Upper lobe of left lung (tissue), 4 donors: Measurements from ENCODE around the gene HIF1A.

Experiments
- CTCF ChIP-seq, 6 experiments: fragments of 450-650 bp in 4 of 6; fragments of 200-600 bp in 2 of 6; sonication (generic) in 2 of 6; IDR thresholded peaks; one replicate each; pipeline ENCODE4 v1.5.1; 2016 to 2019; ENCODE audit warnings: antibody characterized with exemption in 6 of 6
- POLR2A ChIP-seq, 4 donors: fragments of 450-650 bp; IDR thresholded peaks; one replicate each; pipeline ENCODE4 v1.5.1; 2016 to 2017; ENCODE audit warnings: antibody characterized with exemption in 4 of 4, mild to moderate bottlenecking in 2 of 4
- POLR2AphosphoS5 ChIP-seq, 2 donors: sonication (generic); formaldehyde crosslinking; IDR thresholded peaks; one replicate each; pipeline ENCODE4 v1.5.1; 2017; ENCODE audit warnings: antibody characterized with exemption in 2 of 2

- no peak for TF ChIP-seq CTCF (IDR thresholded peaks at IDR 0.05)
- TF ChIP-seq POLR2AphosphoS5 (IDR thresholded peaks at IDR 0.05): no peak
- no peak for TF ChIP-seq POLR2A (IDR thresholded peaks at IDR 0.05)
Measured at GRCh38 chr14:61690982-61691381, 4.3 kb upstream of the HIF1A start.
